HG02571 (cell line): ENCODE results near the gene TRIM74.
"Not testable (repeated sequence)": the region's sequence is repeated elsewhere in the genome, so short reads cannot be mapped to it uniquely, and the experiment has no call there.

ENCODE experiments used
- ATAC-seq: cut with Tn5 transposase; IDR thresholded peaks from one replicate; pipeline ENCODE4 v1.9.1; 2021; ENCODE audit warnings: mild to moderate bottlenecking, moderate library complexity; ENCODE audit not compliant: unreplicated experiment

Gene TRIM74

GRCh38 chr7:72960029-72960428, 9.2 kb downstream of the TRIM74 start:
- ATAC-seq, result not testable (repeated sequence)

DNA sequence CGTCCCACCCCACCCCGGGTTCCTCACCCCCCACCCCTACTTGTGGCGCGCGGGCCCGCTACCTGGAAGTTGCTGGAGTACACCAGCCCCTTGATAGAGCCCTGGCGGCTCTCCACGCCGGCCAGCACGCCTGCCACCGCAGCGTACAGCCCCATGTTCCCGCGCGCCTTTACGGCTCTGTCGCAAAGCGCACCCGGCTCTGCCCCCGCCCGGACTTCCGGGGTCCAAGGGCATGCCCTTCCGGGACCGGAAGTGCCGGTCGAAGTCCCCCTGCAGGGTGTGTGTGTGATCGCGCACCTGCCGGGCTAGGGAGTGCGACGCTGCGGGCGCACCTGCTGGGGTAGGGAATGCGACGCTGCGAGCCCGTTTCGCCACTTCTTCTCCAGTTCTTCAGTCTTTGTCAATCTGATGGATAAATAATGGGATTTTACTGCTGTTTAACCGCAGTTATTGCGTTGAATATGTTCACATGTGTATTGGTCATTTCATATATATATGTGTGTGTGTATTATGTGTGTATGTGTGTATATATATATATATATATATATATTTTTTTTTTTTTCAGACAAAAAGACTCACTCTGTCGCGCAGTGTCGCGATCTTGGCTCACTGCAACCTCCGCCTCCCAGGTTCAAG, 14.6 kb downstream of the TRIM74 start:
- peak; percentile 93 for ATAC-seq

DNA sequence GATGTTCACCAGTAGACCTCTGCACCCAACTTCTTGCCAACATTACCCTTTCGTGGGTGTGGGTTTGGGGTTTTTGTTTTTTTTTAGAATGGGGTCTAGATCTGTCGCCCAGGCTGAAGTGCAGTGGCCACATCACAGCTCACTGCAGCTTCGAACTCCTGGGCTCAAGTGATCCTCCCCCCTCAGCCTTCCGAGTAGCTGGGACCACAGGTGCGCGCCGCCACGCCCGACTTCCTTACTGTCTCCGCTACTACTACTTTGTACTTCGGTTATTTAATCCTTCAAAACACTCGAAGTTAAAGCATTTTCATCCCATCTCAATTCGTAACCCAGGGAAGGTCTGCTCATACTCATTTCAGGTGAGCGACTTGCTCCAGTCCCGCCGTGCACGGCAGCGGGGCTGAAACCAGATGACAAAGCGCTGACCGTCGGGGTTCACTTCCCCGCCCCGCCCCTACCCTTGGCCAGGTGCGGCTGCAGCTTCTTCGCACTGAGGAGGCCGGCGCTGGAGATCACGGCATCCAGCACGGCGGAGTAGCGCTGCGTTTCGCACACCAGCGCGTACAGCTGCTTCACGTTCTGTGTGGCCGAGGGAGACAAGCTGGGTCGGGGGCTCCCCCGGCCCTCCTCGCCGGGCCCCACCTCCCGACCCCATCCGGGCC, 15.2 kb downstream of the TRIM74 start:
- peak; percentile 41 for ATAC-seq

DNA sequence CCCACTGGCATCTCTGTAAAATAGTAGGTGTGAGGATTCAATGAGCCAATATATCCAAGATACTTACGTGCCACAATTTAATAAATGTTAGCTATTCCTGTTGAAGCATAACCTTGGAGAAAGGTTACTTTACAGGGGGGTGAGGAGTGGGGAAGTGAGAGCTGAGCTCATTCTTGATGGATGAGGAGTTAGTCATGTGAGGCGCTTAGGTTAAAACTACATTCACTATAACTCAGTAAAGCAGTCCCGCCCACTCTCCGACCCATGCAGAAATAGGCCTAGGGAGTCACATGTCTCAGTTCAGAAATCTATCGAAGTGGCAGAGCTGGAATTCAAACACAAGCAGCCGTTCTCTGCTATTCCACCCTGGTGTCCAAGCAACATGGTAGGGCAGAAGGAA, 18.8 kb downstream of the TRIM74 start:
- ATAC-seq, result not testable (repeated sequence)

DNA sequence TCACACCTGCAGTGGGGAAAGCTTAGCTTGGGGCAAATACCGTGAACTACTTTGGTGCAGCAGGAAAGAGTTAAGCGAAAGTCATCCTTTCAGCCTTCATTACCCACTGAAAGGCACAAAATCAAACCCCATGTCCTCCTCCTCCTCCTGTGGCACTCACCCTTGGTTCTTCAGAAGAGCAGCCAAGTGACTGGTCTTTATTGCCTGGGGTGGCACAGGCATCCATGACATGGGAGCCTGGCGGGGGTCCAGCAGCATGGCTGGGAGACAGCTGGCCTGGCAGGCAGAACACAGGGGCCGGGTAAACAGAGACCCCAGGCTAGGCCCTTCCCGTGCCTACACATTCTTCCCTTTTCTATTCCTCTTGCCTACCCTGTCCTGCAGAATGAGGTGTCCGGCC, 19.6 kb downstream of the TRIM74 start:
- not testable (repeated sequence) for ATAC-seq

GRCh38 chr7:72949276-72949675, 20.0 kb downstream of the TRIM74 start:
- not testable (repeated sequence) for ATAC-seq

DNA sequence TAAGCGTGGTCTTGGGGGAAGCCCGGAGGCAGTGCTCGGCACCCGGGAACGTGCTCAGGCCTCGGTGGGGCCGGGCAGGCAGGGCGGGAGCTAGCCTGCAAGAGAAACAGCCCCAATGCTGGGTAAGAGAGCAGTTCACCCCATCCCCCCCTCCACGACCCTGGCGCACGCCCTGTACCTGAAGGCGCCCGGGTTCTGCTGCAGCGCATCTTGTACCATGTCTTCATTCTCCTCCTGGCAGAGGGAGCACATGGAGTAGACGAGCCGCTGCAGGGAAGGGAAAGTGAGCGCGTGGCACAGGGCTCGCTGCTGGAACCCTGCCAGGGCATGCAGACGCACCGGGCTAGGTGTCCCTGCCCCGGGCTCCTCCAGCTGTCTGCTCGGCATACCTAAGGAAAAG, 20.6 kb downstream of the TRIM74 start:
- not testable (repeated sequence) for ATAC-seq

- ATAC-seq, result not testable (repeated sequence)
Observed at GRCh38 chr7:72946130-72946745, 23.0 kb downstream of the TRIM74 start.

GRCh38 chr7:72945597-72945996, 23.7 kb downstream of the TRIM74 start:
- ATAC-seq, result not testable (repeated sequence)

DNA sequence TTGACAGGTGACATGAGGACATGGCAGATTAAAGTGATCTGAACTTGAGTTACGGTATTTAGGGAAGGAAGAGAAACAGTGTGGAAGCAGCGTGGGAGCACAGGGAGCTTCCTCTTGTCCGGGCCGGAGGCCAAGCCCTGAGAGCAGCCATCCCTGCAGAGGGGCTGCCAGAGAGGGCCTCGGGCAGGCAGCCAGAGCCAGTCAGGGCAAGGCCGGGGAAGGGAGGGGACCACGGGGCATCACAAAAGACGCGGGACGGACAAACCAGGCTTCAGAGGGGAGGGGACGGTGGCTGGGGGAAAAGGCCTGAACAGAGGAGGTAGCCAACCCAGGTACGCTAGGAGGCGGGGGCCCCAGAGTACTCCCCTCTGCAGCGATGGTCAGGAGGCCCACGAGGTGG, 24.3 kb downstream of the TRIM74 start:
- ATAC-seq, result not testable (repeated sequence)

- not testable (repeated sequence) for ATAC-seq
Observed at GRCh38 chr7:72942956-72943355, 26.3 kb downstream of the TRIM74 start.

DNA sequence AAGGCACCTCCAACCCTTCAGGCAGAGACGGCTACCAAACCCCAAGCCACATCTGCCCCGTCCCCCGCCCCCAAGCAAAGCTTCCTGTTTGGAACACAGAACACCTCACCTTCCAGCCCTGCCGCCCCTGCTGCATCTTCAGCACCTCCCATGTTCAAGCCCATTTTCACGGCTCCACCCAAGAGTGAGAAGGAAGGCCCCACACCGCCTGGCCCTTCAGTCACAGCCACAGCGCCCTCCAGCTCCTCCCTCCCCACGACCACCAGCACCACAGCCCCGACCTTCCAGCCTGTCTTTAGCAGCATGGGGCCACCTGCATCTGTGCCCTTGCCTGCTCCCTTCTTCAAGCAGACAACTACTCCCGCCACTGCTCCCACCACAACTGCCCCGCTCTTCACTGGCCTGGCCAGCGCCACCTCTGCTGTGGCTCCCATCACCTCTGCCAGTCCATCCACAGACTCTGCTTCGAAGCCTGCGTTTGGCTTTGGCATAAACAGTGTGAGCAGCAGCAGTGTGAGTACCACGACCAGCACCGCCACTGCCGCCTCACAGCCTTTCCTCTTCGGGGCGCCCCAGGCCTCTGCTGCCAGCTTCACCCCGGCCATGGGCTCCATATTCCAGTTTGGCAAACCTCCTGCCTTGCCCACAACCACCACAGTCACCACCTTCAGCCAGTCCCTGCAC, 27.1 kb downstream of the TRIM74 start:
- ATAC-seq, result not testable (repeated sequence)

DNA sequence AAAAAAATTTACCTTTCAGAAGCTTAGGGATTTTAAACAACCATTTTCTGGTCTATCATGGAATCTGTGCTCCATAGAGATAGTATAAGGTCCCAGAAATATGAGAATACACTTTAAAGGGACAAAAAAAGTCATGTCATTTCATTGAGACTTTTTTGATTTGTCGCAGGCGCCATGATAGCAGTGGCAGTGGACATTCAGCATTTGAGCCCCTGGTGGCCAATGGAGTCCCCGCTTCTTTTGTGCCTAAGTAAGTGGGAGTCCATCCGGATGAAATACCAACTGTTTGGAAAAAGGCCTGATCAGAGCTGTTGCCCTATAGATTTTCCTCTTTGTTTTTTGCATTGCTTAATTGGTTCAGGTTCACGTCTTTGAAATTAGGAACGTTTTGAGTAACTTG, 41.0 kb downstream of the TRIM74 start:
- ATAC-seq, result not testable (repeated sequence)

- not testable (repeated sequence) for ATAC-seq
Observed at GRCh38 chr7:72927791-72928190, 41.5 kb downstream of the TRIM74 start.

DNA sequence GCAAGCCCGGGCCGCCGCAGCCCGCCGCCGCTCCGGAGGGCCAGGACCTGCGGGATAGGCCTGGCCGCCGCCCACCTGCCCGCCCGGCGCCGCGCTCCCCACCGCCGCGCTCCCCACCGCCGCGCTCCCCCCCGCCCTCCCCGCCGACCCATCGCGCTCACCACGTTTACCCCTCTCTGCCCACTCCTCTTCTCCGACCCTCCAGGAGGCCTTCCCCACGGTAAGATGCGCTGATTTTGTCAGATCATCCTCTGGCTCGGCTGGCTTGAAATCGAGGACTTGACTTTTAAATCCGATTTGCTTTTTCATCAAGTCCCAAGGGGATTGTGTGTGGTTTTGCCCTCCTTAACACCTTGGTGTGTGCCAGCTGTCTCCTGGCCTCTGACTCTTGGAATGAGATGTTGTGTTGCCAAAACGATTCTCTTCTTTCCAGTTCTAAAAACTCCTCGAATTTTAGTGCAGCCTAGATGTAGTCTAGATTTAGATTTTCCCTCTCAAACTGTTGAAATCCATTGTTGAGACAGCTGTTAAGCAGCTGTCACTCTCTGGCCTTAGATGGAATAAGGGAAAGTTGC, 43.6 kb downstream of the TRIM74 start:
- no peak for ATAC-seq

DNA sequence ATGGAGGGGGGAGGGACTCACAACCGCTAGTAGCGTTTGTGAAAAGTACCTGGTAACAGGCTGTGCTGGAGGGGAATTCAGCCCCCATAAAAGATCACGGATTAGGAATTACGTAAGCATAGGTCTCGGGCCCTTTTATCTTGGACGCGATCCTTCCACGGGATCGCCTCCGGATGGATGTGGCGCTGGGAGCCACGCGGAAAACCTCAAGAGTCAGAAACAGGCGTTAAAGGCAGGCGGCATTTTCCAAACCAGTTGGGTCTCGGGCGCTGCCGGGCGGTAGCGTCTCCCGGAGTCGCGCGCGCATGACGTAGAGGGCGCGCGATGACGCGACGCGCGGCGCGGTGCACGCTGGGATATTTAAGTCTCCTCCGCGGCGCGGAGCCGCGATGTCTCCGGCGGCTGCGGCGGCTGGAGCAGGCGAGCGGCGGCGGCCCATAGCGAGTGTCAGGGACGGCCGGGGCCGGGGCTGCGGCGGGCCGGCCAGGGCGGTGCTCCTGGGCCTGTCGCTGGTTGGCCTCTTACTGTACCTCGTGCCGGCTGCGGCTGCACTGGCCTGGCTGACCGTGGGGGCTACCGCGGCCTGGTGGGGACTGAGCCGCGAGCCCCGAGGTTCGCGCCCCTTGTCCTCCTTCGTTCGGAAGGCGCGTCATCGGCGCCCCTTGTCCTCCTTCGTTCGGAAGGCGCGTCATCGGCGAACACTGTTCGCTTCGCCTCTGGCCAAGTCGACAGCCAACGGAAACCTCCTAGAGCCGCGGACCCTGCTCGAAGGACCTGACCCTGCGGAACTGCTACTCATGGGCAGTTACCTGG, 44.3 kb downstream of the TRIM74 start, which contains the start of gene POM121:
POM121 (plus strand) TSS at position 363 of the 813 bp plus-strand sequence; CDS start at position 390, 27 bp downstream.
- ATAC-seq, result peak; percentile 82

GRCh38 chr7:72924386-72924732, 44.9 kb downstream of the TRIM74 start:
- ATAC-seq, result peak; percentile 16

DNA sequence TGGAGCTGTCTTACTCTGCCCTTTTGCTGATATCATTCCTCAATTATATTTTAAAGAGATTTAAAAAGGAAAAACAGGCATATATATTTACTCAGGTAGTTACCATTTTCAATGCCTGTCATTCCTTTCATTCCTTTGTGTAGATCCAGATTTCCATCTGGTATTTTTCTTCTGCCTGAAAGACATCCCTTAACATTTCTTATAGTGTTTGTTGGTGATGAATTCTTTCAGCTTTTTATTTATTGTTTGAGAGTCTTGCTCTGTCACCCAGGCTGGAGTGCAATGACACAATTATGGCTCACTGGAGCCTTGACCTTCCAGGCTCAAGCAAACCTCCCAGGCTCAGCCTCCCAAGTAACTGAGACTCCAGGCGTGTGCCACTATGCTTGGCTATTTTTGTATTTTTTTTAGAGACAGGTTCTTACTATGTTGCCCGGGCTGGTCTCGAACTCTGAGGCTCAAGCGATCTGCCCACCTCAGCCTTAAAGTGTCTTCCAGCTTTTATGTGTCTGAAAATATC, 50.0 kb downstream of the TRIM74 start:
- no peak for ATAC-seq

GRCh38 chr7:72914756-72915525, 54.3 kb downstream of the TRIM74 start:
- peak; percentile 67 for ATAC-seq
